K562 (cell line): ENCODE data around the gene HCFC1R1. TPM values are rescaled to one million over a fixed set of nuclear protein-coding genes. Genes with fewer than 3 reads are reported as not detected.
A peak's percentile ranks its signal among the peaks of the same experiment; 100 is the strongest.

Source experiments
- ESRRB ChIP-seq: fragments of 250-450 bp; sonication (Bioruptor Pico); IDR thresholded peaks from 2 replicates; pipeline ENCODE4 v1.5.0; 2020; ENCODE audit warnings: mild to moderate bottlenecking, moderate library complexity, borderline replicate concordance
- HDAC6 ChIP-seq: IDR thresholded peaks from 2 replicates; pipeline ENCODE4 v1.6.1; 2012; ENCODE audit warnings: low read depth, mild to moderate bottlenecking, control low read depth, inconsistent platforms, low read length, moderate library complexity
- HNRNPH1 ChIP-seq: fragments of 200-400 bp; formaldehyde crosslinking; optimal IDR thresholded peaks from 2 replicates; pipeline ENCODE3; 2017; ENCODE audit warnings: low read depth, mild to moderate bottlenecking, low read length, moderate library complexity
- PML ChIP-seq: IDR thresholded peaks from 2 replicates; pipeline ENCODE4 v1.6.1; 2012; ENCODE audit warnings: low read length, inconsistent platforms
- SIX5 ChIP-seq, 2 experiments: IDR thresholded peaks; 2 replicates each; pipeline ENCODE4 v1.6.1; 2011; ENCODE audit warnings: low read length in 2 of 2, borderline replicate concordance in 1 of 2, low read depth in 1 of 2, mild to moderate bottlenecking in 1 of 2, moderate library complexity in 1 of 2; ENCODE audit not compliant: insufficient read depth in 1 of 2
- SMARCA5 ChIP-seq: fragments of 450-650 bp; IDR thresholded peaks from 2 replicates; pipeline ENCODE4 v1.6.1; 2016
- SMC3 ChIP-seq: conservative IDR thresholded peaks from 2 replicates; pipeline ENCODE4 v1.6.1; 2011; ENCODE audit warnings: low read depth, low read length, improper control_type of control experiment; ENCODE audit not compliant: insufficient read depth
- SRSF7 ChIP-seq: fragments of 200-400 bp; formaldehyde crosslinking; optimal IDR thresholded peaks from 2 replicates; pipeline ENCODE3; 2017; ENCODE audit warnings: mild to moderate bottlenecking, low read depth, low read length
- ZBTB1 ChIP-seq: sonication (generic); formaldehyde crosslinking; IDR thresholded peaks from 2 replicates; pipeline ENCODE4 v1.8.1; 2023; ENCODE audit warnings: missing genetic modification reagents, low read depth, mild to moderate bottlenecking, borderline replicate concordance
- ZNF717 ChIP-seq: fragments of 250-450 bp; sonication (Bioruptor Pico); IDR thresholded peaks from 2 replicates; pipeline ENCODE4 v1.5.0; 2021
- polyA plus RNA-seq, 8 experiments: library from polyadenylated mRNA; depleted of rRNA in 4 of 8; stranded (reverse) in 5 of 8; unstranded in 3 of 8; fragments of >200 nt; fragmentation: Nextera tagmentation in 2 of 8; fragmentation: Illumina TruSeq in 1 of 8; extraction: Ambion mirVana in 2 of 8; extraction: Trizol in 1 of 8; gene quantifications; 2 replicates each; pipeline versions ENCODE4 v1.2.1 to v1.2.3, GENCODE V29; 2011 to 2014; ENCODE audit warnings: inconsistent platforms in 1 of 8, missing spikeins in 1 of 8
- total RNA-seq, 7 experiments: library from RNA; depleted of rRNA in 6 of 7; stranded (reverse); fragments of >200 nt in 6 of 7; fragmentation: Illumina TruSeq in 2 of 7; extraction: Trizol in 2 of 7; gene quantifications; 2 replicates each; pipeline versions ENCODE4 v1.2.1 to v1.2.3, GENCODE V29; 2011 to 2021; ENCODE audit warnings: low replicate concordance in 1 of 7
- TF ChIP-seq, protein P1 (sequence below): sonication (generic); formaldehyde crosslinking; IDR thresholded peaks from 2 replicates; pipeline ENCODE4 v1.8.1; 2023; ENCODE audit warnings: missing genetic modification reagents, mild to moderate bottlenecking, borderline replicate concordance
- TF ChIP-seq, protein P2 (sequence below): sonication (generic); IDR thresholded peaks from 2 replicates; pipeline ENCODE4 v1.6.1; 2016
- TF ChIP-seq, protein P3 (sequence below): fragments of 250-450 bp; sonication (Bioruptor Pico); IDR thresholded peaks from 2 replicates; pipeline ENCODE4 v1.4.0; 2020; ENCODE audit warnings: mild to moderate bottlenecking, moderate library complexity
- TF ChIP-seq, protein P4 (sequence below): IDR thresholded peaks from 2 replicates; pipeline ENCODE4 v1.6.1; 2012; ENCODE audit warnings: low read depth, low read length, improper control_type of control experiment, borderline replicate concordance

HCFC1R1 gene
- total and polyA plus RNA-seq, 9 of the 15 experiments (the other 6 are each of a cell fraction or from before 2014, with no cell fraction given): 2.2 to 29.0 (median 11.2) TPM

DNA sequence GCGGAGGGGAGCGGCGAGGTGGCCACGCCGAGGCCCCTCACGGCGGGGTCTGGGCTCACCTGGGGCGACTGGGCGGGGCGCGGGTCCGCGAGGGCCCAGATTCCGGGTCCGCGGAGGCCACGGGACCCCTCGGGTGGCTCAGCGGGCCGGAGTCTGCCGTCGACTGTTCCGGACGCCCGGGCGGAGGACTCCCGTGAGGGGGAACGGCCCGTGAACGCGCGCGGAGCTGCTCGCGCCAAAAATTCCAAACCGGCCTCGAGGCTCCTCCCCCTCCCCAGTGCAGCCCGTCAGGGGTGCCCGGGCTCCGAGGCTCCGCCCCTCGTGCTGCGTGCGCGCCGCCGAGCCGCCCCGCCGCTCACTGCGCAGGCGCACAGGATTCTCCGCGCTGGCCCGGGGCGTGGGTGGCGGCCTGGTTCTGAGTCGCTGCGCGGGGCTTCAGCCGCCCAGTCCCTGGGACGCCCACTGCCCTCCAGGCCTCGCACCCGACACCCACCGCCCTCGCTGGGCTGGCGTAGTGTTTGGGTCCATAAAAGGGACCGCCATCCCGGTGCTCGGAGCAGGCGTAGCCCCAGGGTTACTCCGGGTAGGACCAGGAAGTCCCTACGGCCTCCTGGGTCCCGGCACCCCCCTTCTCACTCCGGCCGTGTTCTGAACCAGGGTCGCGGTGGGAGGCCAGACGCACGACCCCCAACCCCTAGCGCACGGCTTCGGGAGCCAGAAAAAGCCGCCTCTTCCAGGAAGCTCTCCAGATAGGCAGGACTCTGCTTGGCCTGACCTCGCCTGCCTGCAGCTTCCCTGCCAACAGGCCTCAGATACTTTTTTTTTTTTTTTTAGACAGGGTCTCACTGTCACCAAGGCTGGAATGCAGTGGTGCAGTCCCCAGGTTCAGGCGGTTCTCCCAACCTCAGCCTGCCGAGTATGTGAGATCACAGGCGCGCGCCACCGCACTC is 43.2 kb downstream of the HCFC1R1 start, which contains the start of gene PKMYT1 (continued):
- TF ChIP-seq SIX5 (IDR thresholded peaks at IDR 0.05; ENCODE audit: borderline replicate concordance in 1 of 2, insufficient read depth in 1 of 2, low read depth in 1 of 2, low read length in 2 of 2) (no peak), SMARCA5 (no peak), SRSF7 (no peak), PML (peak; percentile 52; the same call in 1 of the 2 replicates), SMC3 (no peak), ZNF717 (no peak), HNRNPH1 (no peak), ESRRB (CRISPR knock-in tag) (no peak), ZBTB1 (CRISPR knock-in tag) (no peak; the same call in 1 of the 2 replicates), HDAC6 (no peak)
- TF ChIP-seq, protein P1, sequence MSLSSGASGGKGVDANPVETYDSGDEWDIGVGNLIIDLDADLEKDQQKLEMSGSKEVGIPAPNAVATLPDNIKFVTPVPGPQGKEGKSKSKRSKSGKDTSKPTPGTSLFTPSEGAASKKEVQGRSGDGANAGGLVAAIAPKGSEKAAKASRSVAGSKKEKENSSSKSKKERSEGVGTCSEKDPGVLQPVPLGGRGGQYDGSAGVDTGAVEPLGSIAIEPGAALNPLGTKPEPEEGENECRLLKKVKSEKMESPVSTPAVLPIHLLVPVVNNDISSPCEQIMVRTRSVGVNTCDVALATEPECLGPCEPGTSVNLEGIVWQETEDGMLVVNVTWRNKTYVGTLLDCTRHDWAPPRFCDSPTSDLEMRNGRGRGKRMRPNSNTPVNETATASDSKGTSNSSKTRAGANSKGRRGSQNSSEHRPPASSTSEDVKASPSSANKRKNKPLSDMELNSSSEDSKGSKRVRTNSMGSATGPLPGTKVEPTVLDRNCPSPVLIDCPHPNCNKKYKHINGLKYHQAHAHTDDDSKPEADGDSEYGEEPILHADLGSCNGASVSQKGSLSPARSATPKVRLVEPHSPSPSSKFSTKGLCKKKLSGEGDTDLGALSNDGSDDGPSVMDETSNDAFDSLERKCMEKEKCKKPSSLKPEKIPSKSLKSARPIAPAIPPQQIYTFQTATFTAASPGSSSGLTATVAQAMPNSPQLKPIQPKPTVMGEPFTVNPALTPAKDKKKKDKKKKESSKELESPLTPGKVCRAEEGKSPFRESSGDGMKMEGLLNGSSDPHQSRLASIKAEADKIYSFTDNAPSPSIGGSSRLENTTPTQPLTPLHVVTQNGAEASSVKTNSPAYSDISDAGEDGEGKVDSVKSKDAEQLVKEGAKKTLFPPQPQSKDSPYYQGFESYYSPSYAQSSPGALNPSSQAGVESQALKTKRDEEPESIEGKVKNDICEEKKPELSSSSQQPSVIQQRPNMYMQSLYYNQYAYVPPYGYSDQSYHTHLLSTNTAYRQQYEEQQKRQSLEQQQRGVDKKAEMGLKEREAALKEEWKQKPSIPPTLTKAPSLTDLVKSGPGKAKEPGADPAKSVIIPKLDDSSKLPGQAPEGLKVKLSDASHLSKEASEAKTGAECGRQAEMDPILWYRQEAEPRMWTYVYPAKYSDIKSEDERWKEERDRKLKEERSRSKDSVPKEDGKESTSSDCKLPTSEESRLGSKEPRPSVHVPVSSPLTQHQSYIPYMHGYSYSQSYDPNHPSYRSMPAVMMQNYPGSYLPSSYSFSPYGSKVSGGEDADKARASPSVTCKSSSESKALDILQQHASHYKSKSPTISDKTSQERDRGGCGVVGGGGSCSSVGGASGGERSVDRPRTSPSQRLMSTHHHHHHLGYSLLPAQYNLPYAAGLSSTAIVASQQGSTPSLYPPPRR (CRISPR knock-in tag): 0 out of 2 replicates have a peak, but pooled peaks have one; percentile 20
- TF ChIP-seq, protein P2, sequence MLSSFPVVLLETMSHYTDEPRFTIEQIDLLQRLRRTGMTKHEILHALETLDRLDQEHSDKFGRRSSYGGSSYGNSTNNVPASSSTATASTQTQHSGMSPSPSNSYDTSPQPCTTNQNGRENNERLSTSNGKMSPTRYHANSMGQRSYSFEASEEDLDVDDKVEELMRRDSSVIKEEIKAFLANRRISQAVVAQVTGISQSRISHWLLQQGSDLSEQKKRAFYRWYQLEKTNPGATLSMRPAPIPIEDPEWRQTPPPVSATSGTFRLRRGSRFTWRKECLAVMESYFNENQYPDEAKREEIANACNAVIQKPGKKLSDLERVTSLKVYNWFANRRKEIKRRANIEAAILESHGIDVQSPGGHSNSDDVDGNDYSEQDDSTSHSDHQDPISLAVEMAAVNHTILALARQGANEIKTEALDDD: no peak
- TF ChIP-seq, protein P3, sequence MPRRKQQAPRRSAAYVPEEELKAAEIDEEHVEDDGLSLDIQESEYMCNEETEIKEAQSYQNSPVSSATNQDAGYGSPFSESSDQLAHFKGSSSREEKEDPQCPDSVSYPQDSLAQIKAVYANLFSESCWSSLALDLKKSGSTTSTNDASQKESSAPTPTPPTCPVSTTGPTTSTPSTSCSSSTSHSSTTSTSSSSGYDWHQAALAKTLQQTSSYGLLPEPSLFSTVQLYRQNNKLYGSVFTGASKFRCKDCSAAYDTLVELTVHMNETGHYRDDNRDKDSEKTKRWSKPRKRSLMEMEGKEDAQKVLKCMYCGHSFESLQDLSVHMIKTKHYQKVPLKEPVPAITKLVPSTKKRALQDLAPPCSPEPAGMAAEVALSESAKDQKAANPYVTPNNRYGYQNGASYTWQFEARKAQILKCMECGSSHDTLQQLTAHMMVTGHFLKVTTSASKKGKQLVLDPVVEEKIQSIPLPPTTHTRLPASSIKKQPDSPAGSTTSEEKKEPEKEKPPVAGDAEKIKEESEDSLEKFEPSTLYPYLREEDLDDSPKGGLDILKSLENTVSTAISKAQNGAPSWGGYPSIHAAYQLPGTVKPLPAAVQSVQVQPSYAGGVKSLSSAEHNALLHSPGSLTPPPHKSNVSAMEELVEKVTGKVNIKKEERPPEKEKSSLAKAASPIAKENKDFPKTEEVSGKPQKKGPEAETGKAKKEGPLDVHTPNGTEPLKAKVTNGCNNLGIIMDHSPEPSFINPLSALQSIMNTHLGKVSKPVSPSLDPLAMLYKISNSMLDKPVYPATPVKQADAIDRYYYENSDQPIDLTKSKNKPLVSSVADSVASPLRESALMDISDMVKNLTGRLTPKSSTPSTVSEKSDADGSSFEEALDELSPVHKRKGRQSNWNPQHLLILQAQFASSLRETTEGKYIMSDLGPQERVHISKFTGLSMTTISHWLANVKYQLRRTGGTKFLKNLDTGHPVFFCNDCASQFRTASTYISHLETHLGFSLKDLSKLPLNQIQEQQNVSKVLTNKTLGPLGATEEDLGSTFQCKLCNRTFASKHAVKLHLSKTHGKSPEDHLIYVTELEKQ (CRISPR knock-in tag): no peak
- TF ChIP-seq, protein P4, sequence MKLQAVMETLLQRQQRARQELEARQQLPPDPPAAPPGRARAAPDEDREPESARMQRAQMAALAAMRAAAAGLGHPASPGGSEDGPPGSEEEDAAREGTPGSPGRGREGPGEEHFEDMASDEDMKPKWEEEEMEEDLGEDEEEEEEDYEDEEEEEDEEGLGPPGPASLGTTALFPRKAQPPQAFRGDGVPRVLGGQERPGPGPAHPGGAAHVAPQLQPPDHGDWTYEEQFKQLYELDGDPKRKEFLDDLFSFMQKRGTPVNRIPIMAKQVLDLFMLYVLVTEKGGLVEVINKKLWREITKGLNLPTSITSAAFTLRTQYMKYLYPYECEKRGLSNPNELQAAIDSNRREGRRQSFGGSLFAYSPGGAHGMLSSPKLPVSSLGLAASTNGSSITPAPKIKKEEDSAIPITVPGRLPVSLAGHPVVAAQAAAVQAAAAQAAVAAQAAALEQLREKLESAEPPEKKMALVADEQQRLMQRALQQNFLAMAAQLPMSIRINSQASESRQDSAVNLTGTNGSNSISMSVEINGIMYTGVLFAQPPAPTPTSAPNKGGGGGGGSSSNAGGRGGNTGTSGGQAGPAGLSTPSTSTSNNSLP: no peak
